AML-193 (cell line): Measurements from ENCODE around the gene MUL1.

Experiments
- DNase-seq, 2 experiments: peaks; one replicate each; lab custom pipeline; 2025; lab: John Stamatoyannopoulos, UW

Gene MUL1

GRCh38 chr1:20485527-20486456, 22.2 kb downstream of the MUL1 start, which contains the start of gene CAMK2N1:
TSS of gene CAMK2N1 (minus strand) at chr1:20486210. CDS start at chr1:20485379, 831 bp downstream.
- DNase-seq = no peak

GRCh38 chr1:20484519-20485462, 23.2 kb downstream of the MUL1 start:
- DNase-seq = no peak

- DNase-seq = no peak
Measured at GRCh38 chr1:20483833-20484518, 24.0 kb downstream of the MUL1 start.

- no peak for DNase-seq
Measured at GRCh38 chr1:20483098-20483832, 24.7 kb downstream of the MUL1 start.

- no peak for DNase-seq
Measured at GRCh38 chr1:20481643-20482498, 26.1 kb downstream of the MUL1 start.

GRCh38 chr1:20480951-20481617, 26.9 kb downstream of the MUL1 start:
- no peak for DNase-seq

GRCh38 chr1:20480243-20480944, 27.6 kb downstream of the MUL1 start:
- DNase-seq = no peak

GRCh38 chr1:20479840-20480239, 28.1 kb downstream of the MUL1 start:
- DNase-seq = no peak

GRCh38 chr1:20478057-20478635, 29.8 kb downstream of the MUL1 start:
- no peak for DNase-seq

GRCh38 chr1:20477348-20478056, 30.4 kb downstream of the MUL1 start:
- DNase-seq = no peak

GRCh38 chr1:20476265-20477038, 31.5 kb downstream of the MUL1 start:
- DNase-seq = no peak

GRCh38 chr1:20474996-20475395, 33.0 kb downstream of the MUL1 start:
- DNase-seq = no peak

GRCh38 chr1:20474333-20474975, 33.5 kb downstream of the MUL1 start:
- no peak for DNase-seq

GRCh38 chr1:20473894-20474293, 34.1 kb downstream of the MUL1 start:
- DNase-seq = no peak

- no peak for DNase-seq
Measured at GRCh38 chr1:20472860-20473711, 34.9 kb downstream of the MUL1 start.

- no peak for DNase-seq
Measured at GRCh38 chr1:20472121-20472520, 35.8 kb downstream of the MUL1 start.
